Thoracic aorta (tissue), 2 donors: ENCODE results near the gene NLRP6. TPM values are rescaled to one million over a fixed set of nuclear protein-coding genes. Genes with fewer than 3 reads are reported as not detected.
"Not testable (repeated sequence)": the region's sequence is repeated elsewhere in the genome, so short reads cannot be mapped to it uniquely, and the experiment has no call there.

ENCODE experiments used
- ATAC-seq: fragments of 150-250 bp; one replicate; pipeline ENCODE4 v1.8.0; 2017; ENCODE audit warnings: low read depth; ENCODE audit not compliant: insufficient number of reproducible peaks, low FRiP score
- DNase-seq: peaks from one replicate; pipeline ENCODE4 v3.0.0-alpha.2; 2020; ENCODE audit warnings: low spot score
- H3K27ac ChIP-seq, 2 donors: fragments of 200-600 bp; sonication (generic); 1 replicate in 1 of 2; 2 replicates in 1 of 2; pipeline ENCODE4 v1.5.1; 2016; ENCODE audit warnings: mild to moderate bottlenecking in 2 of 2, moderate library complexity in 2 of 2
- H3K27me3 ChIP-seq: fragments of 200-600 bp; sonication (generic); replicated peaks from 2 replicates; pipeline ENCODE4 v1.6.0; 2016; ENCODE audit warnings: mild to moderate bottlenecking; ENCODE audit not compliant: insufficient read depth
- H3K36me3 ChIP-seq: fragments of 200-600 bp; sonication (generic); one replicate; pipeline ENCODE4 v1.5.1; 2016
- H3K4me1 ChIP-seq, 2 donors: fragments of 200-600 bp; sonication (generic); 1 replicate in 1 of 2; 2 replicates in 1 of 2; pipeline versions ENCODE4 v1.5.1 to v1.6.0; 2016; ENCODE audit warnings: low read depth in 2 of 2, mild to moderate bottlenecking in 1 of 2; ENCODE audit not compliant: control insufficient read depth in 1 of 2
- H3K4me3 ChIP-seq: fragments of 200-600 bp; sonication (generic); 2 replicates; pipeline ENCODE4 v1.5.1; 2016; ENCODE audit warnings: mild to moderate bottlenecking
- H3K9me3 ChIP-seq: fragments of 200-600 bp; sonication (generic); 2 replicates; pipeline ENCODE4 v1.5.1; 2016
- CTCF ChIP-seq: fragments of 200-600 bp; sonication (generic); IDR thresholded peaks from one replicate; pipeline ENCODE4 v1.5.1; 2019; ENCODE audit warnings: antibody characterized with exemption
- total RNA-seq, 2 donors: library from RNA; depleted of rRNA; stranded (reverse); fragments of >200 nt; gene quantifications; one replicate each; pipeline versions ENCODE4 v1.1.0 to v1.2.3, GENCODE V29; 2016

Gene NLRP6
- total RNA-seq, 2 donors from 2014 or later = 5.6 to 6.6 TPM

GRCh38 chr11:285894-286220 lies 7.7 kb downstream of the NLRP6 start:
- ATAC-seq = no peak
- no peak overlapping the region for H3K4me3 ChIP-seq
- no peak overlapping the region for H3K27ac ChIP-seq
- H3K9me3 ChIP-seq = no peaks in the 10 kb centered on the region
- no peak for DNase-seq
- TF ChIP-seq CTCF = no peak
- peaks cover 6 to 28% of the 10 kb centered on the region in 2 donors for H3K4me1 ChIP-seq
- no peaks in the 10 kb centered on the region for H3K36me3 ChIP-seq
- H3K27me3 ChIP-seq = peaks cover 3% of the 10 kb centered on the region

GRCh38 chr11:286977-287820 lies 9.0 kb downstream of the NLRP6 start:
- H3K36me3 ChIP-seq, H3K4me3 ChIP-seq, H3K9me3 ChIP-seq, H3K27ac ChIP-seq, H3K27me3 ChIP-seq, ATAC-seq, DNase-seq: not testable (repeated sequence)
- peaks cover 6 to 20% of the 10 kb centered on the region in 2 donors for H3K4me1 ChIP-seq

DNA sequence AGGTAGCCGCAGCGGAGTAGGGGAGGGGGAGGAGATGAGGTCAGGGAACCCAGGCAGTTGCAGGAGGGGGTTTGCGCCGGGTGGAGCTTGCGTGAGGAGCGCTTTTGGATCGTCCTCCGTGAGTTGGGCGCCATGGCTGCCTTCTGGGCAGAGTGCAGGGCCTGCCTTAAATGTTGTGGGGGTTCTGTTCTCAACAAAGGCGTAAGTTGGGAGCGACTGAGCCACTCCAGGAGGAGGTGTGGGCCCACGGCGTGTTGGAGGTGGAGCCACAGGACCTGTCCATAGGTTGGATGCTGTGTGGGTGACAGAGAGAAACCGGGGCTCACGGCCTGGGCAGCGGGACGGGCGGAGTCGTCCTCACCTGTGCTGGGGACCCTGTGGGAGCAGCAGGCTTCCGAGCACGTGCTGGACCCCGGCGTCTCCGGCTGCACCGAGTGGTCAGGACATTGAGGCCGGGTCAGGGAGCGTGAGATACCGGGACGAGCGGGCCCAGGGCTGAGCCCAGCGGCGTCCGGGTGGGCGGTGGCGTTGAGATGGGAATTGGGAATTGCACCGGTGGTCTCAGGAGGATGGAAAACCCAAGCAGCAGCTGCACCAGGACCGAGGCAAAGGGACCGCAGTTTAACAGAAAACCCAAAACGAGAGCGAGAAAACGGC lies 9.7 kb downstream of the NLRP6 start:
- Histone ChIP-seq H3K9me3 (no peaks in the 10 kb centered on the region), H3K36me3 (no peaks in the 10 kb centered on the region), H3K4me3 (peak overlapping the region; percentile 80), H3K27ac (no peak overlapping the region), H3K4me1 (peaks cover 6 to 20% of the 10 kb centered on the region in 2 donors), H3K27me3 (no peaks in the 10 kb centered on the region)
- no peak for TF ChIP-seq CTCF
- DNase-seq (no peak), ATAC-seq (no peak)

DNA sequence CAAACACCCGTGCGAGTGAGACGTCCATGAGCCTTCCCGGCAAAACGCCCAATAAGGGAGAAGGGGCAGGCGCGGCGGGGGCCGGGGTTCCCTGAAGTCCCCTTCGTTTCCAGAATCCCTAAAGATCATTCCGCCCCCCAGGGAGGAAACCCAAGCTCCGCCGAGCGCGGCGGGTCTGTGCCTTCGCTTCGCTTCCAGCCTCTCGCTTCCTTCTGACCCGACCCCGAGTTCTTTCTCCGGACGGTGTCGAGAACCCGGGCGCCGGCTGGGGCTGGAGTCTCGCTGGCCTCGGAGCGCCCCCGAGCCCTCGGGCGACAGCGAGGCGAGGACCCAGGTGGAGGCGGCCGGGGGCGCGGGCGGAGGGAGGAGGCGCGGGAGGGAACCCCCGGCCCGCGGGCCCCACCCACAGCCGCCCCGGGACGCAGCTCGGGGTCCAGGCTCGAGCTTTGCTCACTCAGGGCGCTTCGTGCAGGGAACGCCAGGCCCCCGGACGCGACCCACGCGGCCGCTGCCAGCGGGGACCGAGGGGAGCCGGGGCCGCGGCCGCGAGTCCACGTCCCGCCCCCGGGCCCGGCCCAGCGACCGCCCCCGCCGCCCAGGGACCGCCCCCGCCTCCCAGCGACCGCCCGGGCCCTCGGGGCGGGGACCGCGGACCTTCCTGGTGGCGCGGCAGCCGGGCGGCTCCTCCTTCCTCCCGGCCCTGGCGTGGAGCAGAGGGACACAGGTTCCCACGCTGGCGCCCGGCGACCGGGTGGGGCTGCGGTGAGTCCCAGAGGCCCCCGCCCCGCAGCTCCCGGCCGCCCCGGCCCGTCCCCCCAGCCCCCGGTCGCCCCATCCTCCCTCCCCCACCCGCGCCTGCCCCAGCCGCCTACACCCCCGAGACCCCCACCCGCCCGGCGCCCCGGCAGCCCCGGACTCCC lies 10.5 kb downstream of the NLRP6 start, which contains the start of gene PGGHG:
PGGHG (plus strand) TSS at position 649 of the 920 bp plus-strand sequence. CDS start 691 bp downstream, outside the sequence.
- Histone ChIP-seq H3K9me3 (no peaks in the 10 kb centered on the region), H3K36me3 (peaks cover 2% of the 10 kb centered on the region), H3K27ac (no peak within 1 kb of the TSS), H3K4me3 (peak within 1 kb of the TSS; percentile 80), H3K27me3 (no peaks in the 10 kb centered on the region), H3K4me1 (peaks cover 6 to 20% of the 10 kb centered on the region in 2 donors)
- DNase-seq (no peak), ATAC-seq (peak; percentile 62)
- TF ChIP-seq CTCF = no peak

GRCh38 chr11:289398-289711 lies 11.1 kb downstream of the NLRP6 start:
- peaks cover 5% of the 10 kb centered on the region for H3K36me3 ChIP-seq
- H3K9me3 ChIP-seq = no peaks in the 10 kb centered on the region
- H3K27ac ChIP-seq = no peak overlapping the region
- H3K27me3 ChIP-seq = no peaks in the 10 kb centered on the region
- peaks cover 6 to 20% of the 10 kb centered on the region in 2 donors for H3K4me1 ChIP-seq
- no peak for TF ChIP-seq CTCF
- DNase-seq (no peak), ATAC-seq (no peak)
- peak overlapping the region; percentile 80 for H3K4me3 ChIP-seq
